GM04503 (cell line): ENCODE data around the gene ZNF689.

Experiments
- DNase-seq: peaks from one replicate; pipeline ENCODE4 v3.0.0-alpha.2; 2012; ENCODE audit warnings: low read depth

Gene ZNF689

GRCh38 chr16:30562021-30562420 is 48.2 kb downstream of the ZNF689 start:
- no peak for DNase-seq

- DNase-seq = no peak
These were observed 48.9 kb downstream of the ZNF689 start for GRCh38 chr16:30561089-30561816.

GRCh38 chr16:30559690-30560089 is 50.5 kb downstream of the ZNF689 start:
- DNase-seq = no peak

GRCh38 chr16:30558789-30559377 is 51.3 kb downstream of the ZNF689 start:
- no peak for DNase-seq

GRCh38 chr16:30557957-30558788 is 52.0 kb downstream of the ZNF689 start, which contains the start of gene ZNF764:
Gene ZNF764 (minus strand): TSS chr16:30558374. CDS start chr16:30558182, 192 bp downstream.
- DNase-seq = peak; percentile 92

- DNase-seq = no peak
These were observed 52.6 kb downstream of the ZNF689 start for GRCh38 chr16:30557707-30557956.

- DNase-seq = no peak
These were observed 54.1 kb downstream of the ZNF689 start for GRCh38 chr16:30556125-30556473.

GRCh38 chr16:30555315-30556124 is 54.7 kb downstream of the ZNF689 start:
- DNase-seq = no peak

- no peak for DNase-seq
These were observed 55.5 kb downstream of the ZNF689 start for GRCh38 chr16:30554557-30555314.

GRCh38 chr16:30553393-30553899 is 56.7 kb downstream of the ZNF689 start:
- DNase-seq = no peak

GRCh38 chr16:30552956-30553355 is 57.2 kb downstream of the ZNF689 start:
- DNase-seq = no peak
